Keratinocyte (primary cell): ENCODE measurements around the gene SAXO1. TPM values are rescaled to one million over a fixed set of nuclear protein-coding genes. Genes with fewer than 3 reads are reported as not detected.

ENCODE experiments used
- DNase-seq: peaks from one replicate; pipeline ENCODE4 v3.0.0-alpha.2; 2011; ENCODE audit warnings: low read depth, missing footprints, low spot score
- FAIRE-seq: peaks from 2 replicates; lab custom pipeline; 2011; peaks lifted over from hg19 to GRCh38; lab: Jason Lieb, UNC
- H2AFZ ChIP-seq: 2 replicates; pipeline ENCODE4 v1.6.0; 2012; ENCODE audit warnings: low read length, control low read depth, inconsistent platforms; ENCODE audit not compliant: control insufficient read depth
- H3K27ac ChIP-seq: 2 replicates; pipeline ENCODE4 v1.5.1; 2011; ENCODE audit warnings: low read length; ENCODE audit not compliant: control insufficient read depth, insufficient read depth
- H3K27me3 ChIP-seq: 3 replicates; pipeline ENCODE4 v1.6.0; 2011; ENCODE audit warnings: low read length; ENCODE audit not compliant: control insufficient read depth, insufficient read depth; ENCODE audit errors: extremely low read depth
- H3K36me3 ChIP-seq, 2 experiments: 2 replicates in 1 of 2; 3 replicates in 1 of 2; pipeline ENCODE4 v1.5.1; 2011; ENCODE audit warnings: low read length in 2 of 2, mild to moderate bottlenecking in 1 of 2; ENCODE audit not compliant: control insufficient read depth in 2 of 2, insufficient read depth in 2 of 2; ENCODE audit errors: extremely low read depth in 1 of 2
- H3K4me1 ChIP-seq: 3 replicates; pipeline ENCODE4 v1.5.1; 2011; ENCODE audit warnings: low read length; ENCODE audit not compliant: control insufficient read depth, insufficient read depth; ENCODE audit errors: extremely low read depth
- H3K4me2 ChIP-seq: 3 replicates; pipeline ENCODE4 v1.6.0; 2011; ENCODE audit warnings: low read depth, low read length; ENCODE audit not compliant: control insufficient read depth, insufficient read depth; ENCODE audit errors: extremely low read depth
- H3K4me3 ChIP-seq, 3 experiments: fragments of 200-600 bp in 1 of 3; sonication (generic) in 1 of 3; 2 replicates in 2 of 3; 3 replicates in 1 of 3; pipeline ENCODE4 v1.5.1; 2011 to 2016; ENCODE audit warnings: low read length in 3 of 3, mild to moderate bottlenecking in 3 of 3, control low read depth in 2 of 3, inconsistent platforms in 1 of 3, low read depth in 1 of 3, mixed read lengths in 1 of 3, mixed run types in 1 of 3, moderate library complexity in 1 of 3; ENCODE audit not compliant: control insufficient read depth in 2 of 3, insufficient read depth in 2 of 3; ENCODE audit errors: extremely low read depth in 1 of 3
- H3K79me2 ChIP-seq: 2 replicates; pipeline ENCODE4 v1.6.0; 2012; ENCODE audit warnings: low read length; ENCODE audit not compliant: control insufficient read depth, insufficient read depth
- H3K9ac ChIP-seq: 3 replicates; pipeline ENCODE4 v1.6.0; 2011; ENCODE audit warnings: low read length; ENCODE audit not compliant: control insufficient read depth, insufficient read depth; ENCODE audit errors: extremely low read depth
- H3K9me1 ChIP-seq: 3 replicates; pipeline ENCODE4 v1.6.0; 2011; ENCODE audit warnings: low read length; ENCODE audit not compliant: control insufficient read depth, insufficient read depth; ENCODE audit errors: extremely low read depth
- H3K9me3 ChIP-seq: 2 replicates; pipeline ENCODE4 v1.5.1; 2012; ENCODE audit warnings: low read depth, low read length; ENCODE audit not compliant: control insufficient read depth
- H4K20me1 ChIP-seq: 3 replicates; pipeline ENCODE4 v1.6.0; 2011; ENCODE audit warnings: low read length; ENCODE audit not compliant: control insufficient read depth, insufficient read depth; ENCODE audit errors: extremely low read depth
- CTCF ChIP-seq, 3 experiments: IDR thresholded peaks in 1 of 3; conservative IDR thresholded peaks in 1 of 3; optimal IDR thresholded peaks in 1 of 3; 2 replicates in 2 of 3; 3 replicates in 1 of 3; pipeline versions ENCODE3 to v1.5.1; 2011; ENCODE audit warnings: low read length in 3 of 3, mild to moderate bottlenecking in 3 of 3, moderate library complexity in 2 of 3, control low read depth in 1 of 3, inconsistent platforms in 1 of 3; ENCODE audit not compliant: insufficient read depth in 2 of 3; ENCODE audit errors: extremely low read depth in 1 of 3
- EZH2 ChIP-seq: IDR thresholded peaks from one replicate; pipeline ENCODE4 v1.6.1; 2012; ENCODE audit warnings: inconsistent platforms, mild to moderate bottlenecking, low read length, moderate library complexity
- dilution Hi-C: fragments of 300-500 bp; cut with MboI; formaldehyde crosslinking; loops from one replicate; pipeline ENCODE4 v1.7.0; 2020; ENCODE audit warnings: low sequenced_read_pairs; ENCODE audit not compliant: extremely low pct_ligation_motif_present
- polyA plus RNA-seq, 5 experiments: library from polyadenylated mRNA; depleted of rRNA in 3 of 5; stranded (reverse) in 3 of 5; stranded (forward) in 1 of 5; unstranded in 1 of 5; fragments of >200 nt; gene quantifications; 1 replicate in 1 of 5; 2 replicates in 3 of 5; 3 replicates in 1 of 5; pipeline versions ENCODE4 v1.2.1 to v1.2.3, GENCODE V29; 2011 to 2012; ENCODE audit warnings: missing spikeins in 2 of 5, low read depth in 1 of 5, low replicate concordance in 1 of 5

SAXO1 gene
- polyA plus RNA-seq, 1 donor (not counting 4 experiments of a cell fraction or from before 2014, with no cell fraction given): not detected

DNA sequence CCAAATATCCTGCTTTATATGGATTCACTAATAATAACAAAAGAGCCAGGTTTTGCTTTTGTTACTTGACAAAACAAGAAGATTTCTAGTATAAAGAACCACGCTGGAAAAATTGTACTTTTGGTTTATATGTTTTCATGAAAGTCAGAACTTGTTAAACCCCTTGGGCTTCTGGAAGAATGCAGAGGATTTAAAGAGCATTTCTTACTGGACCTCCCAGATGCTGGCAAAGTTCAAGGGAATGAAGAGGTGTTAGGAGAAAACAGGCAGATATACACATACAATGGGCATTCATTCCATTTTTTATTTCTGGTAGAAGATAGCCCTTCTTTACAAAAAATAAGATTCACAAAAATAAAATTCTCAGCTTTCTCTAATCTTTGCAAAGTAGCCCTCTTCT, 61.1 kb downstream of the SAXO1 start:
- Histone ChIP-seq H3K9ac (no peak overlapping the region), H3K9me3 (no peaks in the 10 kb centered on the region), H3K4me1 (peaks cover 5% of the 10 kb centered on the region), H3K27me3 (peaks cover 17% of the 10 kb centered on the region), H3K36me3 (no peaks in the 10 kb centered on the region), H3K4me3 (no peak overlapping the region), H3K9me1 (no peaks in the 10 kb centered on the region), H3K4me2 (no peak overlapping the region), H3K27ac (no peak overlapping the region), H3K79me2 (no peaks in the 10 kb centered on the region), H2AFZ (no peak overlapping the region), H4K20me1 (no peaks in the 10 kb centered on the region)
- DNase-seq (no peak), FAIRE-seq (no peak)
- TF ChIP-seq CTCF (optimal IDR thresholded peaks at IDR 0.05 in 1 of 3, IDR thresholded peaks at IDR 0.05 in 1 of 3, conservative IDR thresholded peaks at IDR 0.05 in 1 of 3; ENCODE audit: extremely low read depth in 1 of 3, insufficient read depth in 2 of 3, low read length in 3 of 3): no peak
- no peak for TF ChIP-seq EZH2
- dilution Hi-C loops: no loop called here

- no peak overlapping the region for H3K4me2 ChIP-seq
- H3K27ac ChIP-seq: no peak overlapping the region
- peaks cover under 1% of the 10 kb centered on the region for H3K4me1 ChIP-seq
- H3K9ac ChIP-seq: no peak overlapping the region
- peaks cover 17% of the 10 kb centered on the region for H3K27me3 ChIP-seq
- no peaks in the 10 kb centered on the region for H4K20me1 ChIP-seq
- DNase-seq (no peak), FAIRE-seq (no peak)
- no peaks in the 10 kb centered on the region for H3K9me3 ChIP-seq
- TF ChIP-seq CTCF (optimal IDR thresholded peaks at IDR 0.05 in 1 of 3, IDR thresholded peaks at IDR 0.05 in 1 of 3, conservative IDR thresholded peaks at IDR 0.05 in 1 of 3; ENCODE audit: extremely low read depth in 1 of 3, insufficient read depth in 2 of 3, low read length in 3 of 3): no peak
- TF ChIP-seq EZH2: no peak
- H3K36me3 ChIP-seq: no peaks in the 10 kb centered on the region
- no peak overlapping the region for H3K4me3 ChIP-seq
- dilution Hi-C loops: no loop called here
- H3K79me2 ChIP-seq: no peaks in the 10 kb centered on the region
- no peak overlapping the region for H2AFZ ChIP-seq
- no peaks in the 10 kb centered on the region for H3K9me1 ChIP-seq
Observed at GRCh38 chr9:18971404-18971803, 61.6 kb downstream of the SAXO1 start.
